Activated CD4-positive, alpha-beta T cell treated with anti-CD3 and anti-CD28 coated beads, Interleukin-2, amount 10 ng/mL, durations not matched to agents 7 days and 5 days (primary cell): ENCODE measurements around the gene BTN1A1. TPM values are rescaled to one million over a fixed set of nuclear protein-coding genes. Genes with fewer than 3 reads are reported as not detected.
"Not testable (repeated sequence)": the region's sequence is repeated elsewhere in the genome, so short reads cannot be mapped to it uniquely, and the experiment has no call there.

ENCODE experiments used
- CTCF ChIA-PET: fragments of 350-600 bp; sonication (Branson Sonifier 250); formaldehyde crosslinking; loops from one replicate; lab custom pipeline; 2021; ENCODE audit warnings: antibody characterized with exemption; lab: Charles Lee
- POLR2A ChIA-PET: fragments of 350-600 bp; sonication (Branson Sonifier 250); formaldehyde crosslinking; loops from one replicate; lab custom pipeline; 2021; ENCODE audit warnings: antibody characterized with exemption; lab: Charles Lee
- DNase-seq: peaks from one replicate; pipeline ENCODE4 v3.0.0-alpha.2; 2020
- H3K27ac Mint-ChIP-seq: one replicate; pipeline ENCODE4 v1.8.0; 2021; ENCODE audit warnings: mild to moderate bottlenecking, moderate library complexity, mixed read lengths
- H3K27me3 Mint-ChIP-seq: one replicate; pipeline ENCODE4 v1.8.0; 2021; ENCODE audit warnings: mixed read lengths
- H3K36me3 Mint-ChIP-seq: one replicate; pipeline ENCODE4 v1.8.0; 2021; ENCODE audit warnings: low read depth, mixed read lengths
- H3K4me1 Mint-ChIP-seq: one replicate; pipeline ENCODE4 v1.8.0; 2021; ENCODE audit warnings: mixed read lengths
- H3K4me3 Mint-ChIP-seq: one replicate; pipeline ENCODE4 v1.8.0; 2021; ENCODE audit warnings: mild to moderate bottlenecking, moderate library complexity, mixed read lengths
- H3K9me3 Mint-ChIP-seq: one replicate; pipeline ENCODE4 v1.8.0; 2021; ENCODE audit warnings: mixed read lengths
- total RNA-seq, 2 experiments: library from RNA; stranded (reverse); gene quantifications; one replicate each; pipeline ENCODE4 v1.2.3, GENCODE V29; 2021

BTN1A1 gene
- not detected for total RNA-seq

DNA sequence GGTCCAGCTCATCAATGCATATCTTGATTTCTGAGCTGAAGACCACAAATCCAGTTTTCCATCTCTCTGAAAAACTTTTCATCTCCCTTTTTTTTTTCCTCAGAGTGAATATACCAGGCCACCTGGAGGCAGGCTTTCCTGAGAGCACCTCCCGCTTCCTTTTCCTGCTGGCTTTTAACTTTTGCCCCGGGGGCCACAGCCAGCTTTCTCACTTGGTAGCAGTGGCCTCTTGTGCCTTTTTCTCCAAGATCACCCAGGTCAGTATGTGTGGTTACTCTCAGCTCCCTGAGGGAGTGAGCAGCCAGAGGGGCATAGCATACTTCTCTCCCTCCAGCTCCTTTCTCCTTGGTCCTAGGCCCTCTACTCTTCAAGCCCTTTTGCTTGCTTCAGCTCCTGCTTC is at the start of gene BTN1A1:
Gene BTN1A1 (plus strand): TSS at position 202 of the 400 bp plus-strand sequence. CDS start 984 bp downstream, outside the sequence.
- no peaks in the 10 kb centered on the region for H3K9me3 Mint-ChIP-seq
- H3K27ac Mint-ChIP-seq = no peak within 1 kb of the TSS
- POLR2A ChIA-PET = no interaction called here
- H3K4me1 Mint-ChIP-seq = peaks cover 24% of the 10 kb centered on the region
- peaks cover 37% of the 10 kb centered on the region for H3K27me3 Mint-ChIP-seq
- DNase-seq = no peak
- H3K4me3 Mint-ChIP-seq = no peak within 1 kb of the TSS
- CTCF ChIA-PET = interaction anchor here (0.6 to 2.0 kb wide), 4 partner anchors 13 to 523 kb away, joined by 3 to 7 read pairs (median 4); no protein-coding TSS in a partner anchor
- no peaks in the 10 kb centered on the region for H3K36me3 Mint-ChIP-seq

DNA sequence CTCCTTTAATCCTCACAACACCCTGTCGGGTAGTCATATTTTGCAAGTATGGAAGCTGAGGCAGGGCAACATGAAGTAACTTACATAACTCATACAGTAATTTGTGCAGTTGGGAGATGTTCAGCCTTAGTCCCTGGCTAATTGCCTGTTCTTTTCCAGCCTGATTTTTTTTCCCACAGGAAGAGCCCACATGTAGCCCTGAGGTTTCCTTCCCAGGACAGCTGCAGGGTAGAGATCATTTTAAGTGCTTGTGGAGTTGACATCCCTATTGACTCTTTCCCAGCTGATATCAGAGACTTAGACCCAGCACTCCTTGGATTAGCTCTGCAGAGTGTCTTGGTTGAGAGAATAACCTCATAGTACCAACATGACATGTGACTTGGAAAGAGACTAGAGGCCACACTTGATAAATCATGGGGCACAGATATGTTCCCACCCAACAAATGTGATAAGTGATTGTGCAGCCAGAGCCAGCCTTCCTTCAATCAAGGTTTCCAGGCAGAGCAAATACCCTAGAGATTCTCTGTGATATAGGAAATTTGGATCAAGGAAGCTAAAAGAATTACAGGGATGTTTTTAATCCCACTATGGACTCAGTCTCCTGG is 47.4 kb upstream of the BTN1A1 start:
- CTCF ChIA-PET = interaction anchor here (0.7 to 2.0 kb wide), 3 partner anchors 10 to 65 kb away, joined by 3 to 7 read pairs (median 7); no protein-coding TSS in a partner anchor
- peaks cover 18% of the 10 kb centered on the region for H3K4me1 Mint-ChIP-seq
- H3K36me3 Mint-ChIP-seq = peaks cover 40% of the 10 kb centered on the region
- H3K9me3 Mint-ChIP-seq = no peaks in the 10 kb centered on the region
- no peak for DNase-seq
- no peaks in the 10 kb centered on the region for H3K27me3 Mint-ChIP-seq
- POLR2A ChIA-PET = no interaction called here
- H3K4me3 Mint-ChIP-seq = no peak overlapping the region
- no peak overlapping the region for H3K27ac Mint-ChIP-seq

DNA sequence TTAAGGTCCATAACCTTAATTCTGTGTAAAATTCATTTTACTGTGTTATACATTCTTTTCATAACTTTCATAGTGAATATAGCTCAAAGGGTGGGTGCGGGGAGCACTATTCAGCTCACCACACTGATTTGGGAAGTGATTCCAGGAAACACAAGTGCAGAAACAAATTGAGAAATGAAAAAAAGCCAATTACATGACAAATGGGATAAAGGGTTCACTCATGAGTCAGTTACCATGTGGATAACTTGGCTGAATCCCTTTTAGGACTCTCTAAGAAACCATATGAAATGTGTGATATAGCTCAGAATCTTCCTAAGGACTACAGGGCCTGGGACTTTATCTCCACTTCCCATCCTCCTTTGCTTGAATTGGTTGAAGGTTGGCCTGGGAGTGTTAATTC is 45.5 kb upstream of the BTN1A1 start:
- DNase-seq = no peak
- ChIA-PET POLR2A (interaction anchor here (0.6 kb wide), 1 partner anchor 350 kb away, joined by 7 read pairs; no protein-coding TSS in a partner anchor), CTCF (interaction anchor here (0.9 to 1.8 kb wide), 4 partner anchors 10 to 26 kb away, joined by 3 to 8 read pairs (median 4); partner anchors contain the start of gene BTN3A3)
- peaks cover 37% of the 10 kb centered on the region for H3K36me3 Mint-ChIP-seq
- H3K27ac Mint-ChIP-seq = no peak overlapping the region
- peaks cover 26% of the 10 kb centered on the region for H3K4me1 Mint-ChIP-seq
- no peak overlapping the region for H3K4me3 Mint-ChIP-seq
- H3K27me3 Mint-ChIP-seq = no peaks in the 10 kb centered on the region
- H3K9me3 Mint-ChIP-seq = no peaks in the 10 kb centered on the region

GRCh38 chr6:26455357-26455970 is 44.6 kb upstream of the BTN1A1 start:
- no peak for DNase-seq
- POLR2A ChIA-PET = no interaction called here
- H3K4me1 Mint-ChIP-seq = peaks cover 34% of the 10 kb centered on the region
- H3K4me3 Mint-ChIP-seq = no peak overlapping the region
- H3K9me3 Mint-ChIP-seq = no peaks in the 10 kb centered on the region
- CTCF ChIA-PET = interaction anchor here (0.5 to 1.8 kb wide), 3 partner anchors 9 to 81 kb away, joined by 3 to 8 read pairs (median 3); no protein-coding TSS in a partner anchor
- H3K27ac Mint-ChIP-seq = no peak overlapping the region
- no peaks in the 10 kb centered on the region for H3K27me3 Mint-ChIP-seq
- H3K36me3 Mint-ChIP-seq = peaks cover 37% of the 10 kb centered on the region

GRCh38 chr6:26457264-26457805 is 42.8 kb upstream of the BTN1A1 start:
- no peak for DNase-seq
- CTCF ChIA-PET = interaction anchor here (1.0 kb wide), 1 partner anchor 16 kb away, joined by 3 read pairs; no protein-coding TSS in a partner anchor
- peak overlapping the region; percentile 99 for H3K4me3 Mint-ChIP-seq
- POLR2A ChIA-PET = interaction anchor here (0.6 kb wide), 1 partner anchor 676 kb away, joined by 9 read pairs; no protein-coding TSS in a partner anchor
- H3K27me3 Mint-ChIP-seq = no peaks in the 10 kb centered on the region
- peaks cover 47% of the 10 kb centered on the region for H3K4me1 Mint-ChIP-seq
- no peaks in the 10 kb centered on the region for H3K9me3 Mint-ChIP-seq
- peaks cover 43% of the 10 kb centered on the region for H3K36me3 Mint-ChIP-seq
- H3K27ac Mint-ChIP-seq = peak overlapping the region; percentile 97

DNA sequence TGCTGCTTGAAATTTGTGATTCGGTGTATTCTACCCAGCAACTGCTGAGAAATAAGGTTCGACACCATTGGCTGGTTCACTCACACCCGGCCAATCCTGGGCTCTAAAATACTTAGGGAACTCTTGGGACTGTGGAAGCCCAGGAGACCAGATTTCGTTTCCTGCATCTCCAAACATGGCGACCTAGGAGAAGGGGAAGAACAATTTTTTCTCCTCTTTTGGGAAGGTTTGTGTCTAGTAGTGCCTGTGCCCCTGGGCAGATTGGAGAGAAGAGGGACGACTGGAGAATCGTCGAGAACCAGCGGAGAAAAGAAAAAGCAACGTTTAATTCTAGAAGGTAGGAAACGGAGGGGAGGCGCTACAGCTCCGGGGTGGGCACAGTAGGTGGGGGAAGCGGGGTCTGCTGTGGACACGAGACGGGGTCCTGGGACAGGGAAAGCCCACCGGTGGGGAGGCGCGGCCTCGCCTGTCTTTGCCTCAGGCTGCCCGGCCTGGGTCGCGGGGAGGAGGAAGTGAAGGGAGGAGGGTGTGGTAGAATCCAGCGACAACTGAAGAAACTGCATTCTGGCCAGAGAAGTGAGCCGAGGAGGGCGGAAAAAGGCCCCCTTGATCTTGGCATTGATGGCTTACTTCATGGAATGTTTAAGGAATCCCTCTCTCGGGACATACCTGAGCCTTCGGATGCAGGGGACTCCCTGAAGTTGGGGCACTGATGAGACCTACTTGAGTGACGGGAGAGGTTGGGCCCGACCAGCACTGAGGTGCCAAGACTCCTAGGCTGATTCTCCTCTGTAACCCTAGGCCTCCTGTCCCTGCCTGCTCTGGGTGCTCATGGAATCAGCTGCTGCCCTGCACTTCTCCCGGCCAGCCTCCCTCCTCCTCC is 42.1 kb upstream of the BTN1A1 start, which contains the start of gene BTN2A1:
Gene BTN2A1 (plus strand): TSS at position 150 of the 883 bp plus-strand sequence. CDS start 682 bp downstream, at position 832.
- Mint-ChIP-seq H3K9me3 (no peaks in the 10 kb centered on the region), H3K27ac (peak within 1 kb of the TSS; percentile 97), H3K4me1 (peaks cover 53% of the 10 kb centered on the region), H3K4me3 (peak within 1 kb of the TSS; percentile 99), H3K27me3 (no peaks in the 10 kb centered on the region), H3K36me3 (peaks cover 50% of the 10 kb centered on the region)
- POLR2A ChIA-PET = no interaction called here
- CTCF ChIA-PET = interaction anchor here (1.0 kb wide), 1 partner anchor 15 kb away, joined by 3 read pairs; no protein-coding TSS in a partner anchor
- DNase-seq = peak; percentile 85

DNA sequence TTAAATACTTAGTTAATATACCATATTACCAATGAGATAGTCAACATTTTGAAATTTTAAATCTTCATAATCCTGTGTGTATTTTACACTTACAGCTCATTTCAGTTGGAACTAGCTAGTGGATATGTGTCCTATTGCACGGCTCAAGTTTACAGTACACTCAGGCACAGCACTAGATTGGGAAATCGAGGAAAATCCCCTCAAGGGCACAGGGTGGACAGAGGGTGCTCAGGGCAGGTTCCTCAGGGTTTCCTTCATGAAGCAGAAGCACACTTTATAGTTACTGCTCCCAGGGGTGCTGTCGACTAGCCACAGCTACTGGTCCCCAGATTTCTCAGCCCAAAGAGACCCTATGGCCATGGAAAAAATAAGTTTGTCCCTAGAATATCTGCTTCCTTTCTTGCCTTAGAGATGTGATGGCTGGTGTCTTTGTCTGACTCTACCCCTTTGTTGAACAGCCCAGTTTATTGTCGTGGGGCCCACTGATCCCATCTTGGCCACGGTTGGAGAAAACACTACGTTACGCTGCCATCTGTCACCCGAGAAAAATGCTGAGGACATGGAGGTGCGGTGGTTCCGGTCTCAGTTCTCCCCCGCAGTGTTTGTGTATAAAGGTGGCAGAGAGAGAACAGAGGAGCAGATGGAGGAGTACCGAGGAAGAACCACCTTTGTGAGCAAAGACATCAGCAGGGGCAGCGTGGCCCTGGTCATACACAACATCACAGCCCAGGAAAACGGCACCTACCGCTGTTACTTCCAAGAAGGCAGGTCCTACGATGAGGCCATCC is 40.9 kb upstream of the BTN1A1 start:
- DNase-seq = no peak
- H3K4me3 Mint-ChIP-seq = peak overlapping the region; percentile 62
- peak overlapping the region; percentile 54 for H3K27ac Mint-ChIP-seq
- ChIA-PET CTCF (no interaction called here), POLR2A (no interaction called here)
- H3K36me3 Mint-ChIP-seq = peaks cover 62% of the 10 kb centered on the region
- H3K9me3 Mint-ChIP-seq = no peaks in the 10 kb centered on the region
- no peaks in the 10 kb centered on the region for H3K27me3 Mint-ChIP-seq
- peaks cover 63% of the 10 kb centered on the region for H3K4me1 Mint-ChIP-seq

DNA sequence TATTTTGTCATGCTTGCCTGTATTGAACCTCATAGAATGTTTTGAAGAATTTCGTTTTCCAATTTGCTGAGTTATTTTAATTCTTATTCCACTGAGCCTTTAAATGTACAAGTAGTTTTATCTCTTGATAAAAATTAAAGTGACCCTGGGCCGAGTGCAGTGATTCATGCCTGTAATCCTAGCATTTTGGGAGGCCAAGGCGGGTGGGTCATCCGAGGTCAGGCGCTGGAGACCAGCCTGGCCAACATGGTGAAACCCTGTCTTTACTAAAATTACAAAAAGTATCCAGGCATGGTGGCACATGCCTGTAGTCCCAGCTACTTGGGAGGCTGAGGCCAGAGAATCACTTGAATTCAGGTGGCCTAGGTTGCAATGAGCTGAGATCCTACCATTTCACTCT is 38.8 kb upstream of the BTN1A1 start:
- CTCF ChIA-PET = interaction anchor here (2.0 kb wide), 1 partner anchor 11 kb away, joined by 4 read pairs; no protein-coding TSS in a partner anchor
- H3K27me3 Mint-ChIP-seq, H3K9me3 Mint-ChIP-seq, POLR2A ChIA-PET, DNase-seq, H3K27ac Mint-ChIP-seq: not testable (repeated sequence)
- Mint-ChIP-seq H3K4me1 (peaks cover 67% of the 10 kb centered on the region), H3K4me3 (peak overlapping the region; percentile 9), H3K36me3 (peaks cover 80% of the 10 kb centered on the region)

GRCh38 chr6:26464014-26464413 is 36.1 kb upstream of the BTN1A1 start:
- Mint-ChIP-seq H3K9me3 (no peaks in the 10 kb centered on the region), H3K27me3 (no peaks in the 10 kb centered on the region), H3K4me1 (peaks cover 51% of the 10 kb centered on the region), H3K27ac (peak overlapping the region; percentile 43), H3K4me3 (no peak overlapping the region), H3K36me3 (peaks cover 96% of the 10 kb centered on the region)
- ChIA-PET POLR2A (no interaction called here), CTCF (interaction anchor here (1.3 to 1.9 kb wide), 2 partner anchors 9 to 10 kb away, joined by 3 to 8 read pairs; no protein-coding TSS in a partner anchor)
- no peak for DNase-seq

GRCh38 chr6:26464416-26465131 is 35.5 kb upstream of the BTN1A1 start:
- Mint-ChIP-seq H3K4me1 (peaks cover 46% of the 10 kb centered on the region), H3K36me3 (peaks cover 94% of the 10 kb centered on the region), H3K27me3 (no peaks in the 10 kb centered on the region), H3K9me3 (no peaks in the 10 kb centered on the region), H3K27ac (peak overlapping the region; percentile 27), H3K4me3 (no peak overlapping the region)
- ChIA-PET POLR2A (no interaction called here), CTCF (interaction anchor here (0.8 to 1.9 kb wide), 3 partner anchors 9 to 14 kb away, joined by 3 to 8 read pairs (median 3); no protein-coding TSS in a partner anchor)
- no peak for DNase-seq

DNA sequence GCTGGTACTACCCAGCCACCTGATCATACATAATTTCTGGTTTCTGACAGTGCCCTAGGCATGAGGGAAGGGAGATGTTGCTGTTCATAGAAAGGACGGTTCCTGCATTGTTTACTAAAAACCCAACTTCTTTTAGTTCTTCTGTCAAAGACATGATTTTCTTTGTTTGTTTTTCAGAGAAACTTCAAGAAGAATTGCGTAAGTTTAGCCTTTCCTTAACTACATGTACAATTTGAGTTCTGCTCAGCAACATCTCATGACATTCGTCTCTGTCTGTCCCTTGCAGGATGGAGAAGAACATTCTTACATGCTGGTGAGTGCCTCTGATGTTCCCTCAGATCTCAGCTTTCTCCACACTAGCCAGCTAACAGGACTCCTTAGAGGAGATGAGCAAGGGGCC is 34.3 kb upstream of the BTN1A1 start:
- H3K27ac Mint-ChIP-seq = no peak overlapping the region
- no peak for DNase-seq
- CTCF ChIA-PET = interaction anchor here (1.9 kb wide), 1 partner anchor 11 kb away, joined by 8 read pairs; no protein-coding TSS in a partner anchor
- POLR2A ChIA-PET = no interaction called here
- no peak overlapping the region for H3K4me3 Mint-ChIP-seq
- peaks cover 91% of the 10 kb centered on the region for H3K36me3 Mint-ChIP-seq
- H3K4me1 Mint-ChIP-seq = peaks cover 34% of the 10 kb centered on the region
- no peaks in the 10 kb centered on the region for H3K27me3 Mint-ChIP-seq
- H3K9me3 Mint-ChIP-seq = no peaks in the 10 kb centered on the region
